ENCODE data around the gene PAIP2.
"Not testable (repeated sequence)": the region's sequence is repeated elsewhere in the genome, so short reads cannot be mapped to it uniquely, and the experiment has no call there.

The PAIP2 gene

GRCh38 chr5:139304391-139305324 is 37.0 kb upstream of the PAIP2 start:
- Mint-ChIP-seq H3K4me3 (no peak overlapping the region), H3K4me1 (ENCODE audit: low read depth) (peaks cover 60% of the 10 kb centered on the region), H3K9me3 (no peaks in the 10 kb centered on the region), H3K27ac (no peak overlapping the region), H3K27me3 (ENCODE audit: low read depth) (no peaks in the 10 kb centered on the region), H3K36me3 (ENCODE audit: low read depth) (peaks cover 23% of the 10 kb centered on the region)
- no peak for DNase-seq (ENCODE audit: low spot score)

- H3K4me1 Mint-ChIP-seq (ENCODE audit: low read depth) = peaks cover 64% of the 10 kb centered on the region
- peaks cover 23% of the 10 kb centered on the region for H3K36me3 Mint-ChIP-seq (ENCODE audit: low read depth)
- no peak for DNase-seq (ENCODE audit: low spot score)
- peak overlapping the region; percentile 14 for H3K27ac Mint-ChIP-seq
- no peaks in the 10 kb centered on the region for H3K9me3 Mint-ChIP-seq
- H3K27me3 Mint-ChIP-seq (ENCODE audit: low read depth) = no peaks in the 10 kb centered on the region
- peak overlapping the region; percentile 6 for H3K4me3 Mint-ChIP-seq
These were observed 35.5 kb upstream of the PAIP2 start for GRCh38 chr5:139306197-139306596.

- Mint-ChIP-seq H3K9me3 (no peaks in the 10 kb centered on the region), H3K27ac (no peak overlapping the region), H3K27me3 (ENCODE audit: low read depth) (no peaks in the 10 kb centered on the region), H3K36me3 (ENCODE audit: low read depth) (peaks cover 21% of the 10 kb centered on the region), H3K4me1 (ENCODE audit: low read depth) (peaks cover 61% of the 10 kb centered on the region), H3K4me3 (peak overlapping the region; percentile 6)
- no peak for DNase-seq (ENCODE audit: low spot score)
These were observed 34.9 kb upstream of the PAIP2 start for GRCh38 chr5:139306628-139307379.

- Mint-ChIP-seq H3K9me3 (no peaks in the 10 kb centered on the region), H3K27ac (peak overlapping the region; percentile 28), H3K36me3 (ENCODE audit: low read depth) (peaks cover 15% of the 10 kb centered on the region), H3K27me3 (ENCODE audit: low read depth) (no peaks in the 10 kb centered on the region), H3K4me3 (peak overlapping the region; percentile 1), H3K4me1 (ENCODE audit: low read depth) (peaks cover 50% of the 10 kb centered on the region)
- no peak for DNase-seq (ENCODE audit: low spot score)
These were observed 32.9 kb upstream of the PAIP2 start for GRCh38 chr5:139308797-139309196.

DNA sequence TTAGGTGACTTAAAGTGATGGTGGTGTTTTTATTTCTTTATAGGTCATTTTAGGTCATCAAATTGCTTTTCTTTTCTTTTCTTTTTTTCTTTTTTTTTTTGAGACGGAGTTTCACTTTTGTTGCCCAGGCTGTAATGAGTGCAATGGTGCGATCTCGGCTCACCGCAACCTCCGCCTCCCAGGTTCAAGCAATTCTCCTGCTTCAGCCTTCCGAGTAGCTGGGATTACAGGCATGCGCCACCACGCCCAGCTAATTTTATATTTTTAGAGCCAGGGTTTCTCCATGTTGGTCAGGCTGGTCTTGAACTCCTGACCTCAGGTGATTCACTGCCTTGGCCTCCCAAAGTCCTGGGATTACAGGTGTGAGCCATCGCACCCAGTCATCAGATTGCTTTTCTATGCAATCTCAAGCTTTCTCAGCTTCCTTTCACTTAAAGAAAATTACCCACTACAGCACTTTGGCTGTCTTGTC is 30.9 kb upstream of the PAIP2 start:
- H3K27ac Mint-ChIP-seq; H3K4me3 Mint-ChIP-seq; H3K27me3 Mint-ChIP-seq (ENCODE audit: low read depth); H3K9me3 Mint-ChIP-seq; DNase-seq (ENCODE audit: low spot score): not testable (repeated sequence)
- Mint-ChIP-seq H3K36me3 (ENCODE audit: low read depth) (peaks cover 28% of the 10 kb centered on the region), H3K4me1 (ENCODE audit: low read depth) (peaks cover 51% of the 10 kb centered on the region)

GRCh38 chr5:139312075-139312474 is 29.6 kb upstream of the PAIP2 start:
- Mint-ChIP-seq H3K9me3 (no peaks in the 10 kb centered on the region), H3K27ac (no peak overlapping the region), H3K4me3 (no peak overlapping the region), H3K36me3 (ENCODE audit: low read depth) (peaks cover 36% of the 10 kb centered on the region), H3K4me1 (ENCODE audit: low read depth) (peaks cover 41% of the 10 kb centered on the region), H3K27me3 (ENCODE audit: low read depth) (no peaks in the 10 kb centered on the region)
- no peak for DNase-seq (ENCODE audit: low spot score)

- H3K36me3 Mint-ChIP-seq (ENCODE audit: low read depth) = peaks cover 36% of the 10 kb centered on the region
- H3K4me1 Mint-ChIP-seq (ENCODE audit: low read depth) = peaks cover 23% of the 10 kb centered on the region
- no peak overlapping the region for H3K4me3 Mint-ChIP-seq
- DNase-seq (ENCODE audit: low spot score) = no peak
- no peaks in the 10 kb centered on the region for H3K9me3 Mint-ChIP-seq
- no peak overlapping the region for H3K27ac Mint-ChIP-seq
- no peaks in the 10 kb centered on the region for H3K27me3 Mint-ChIP-seq (ENCODE audit: low read depth)
These were observed 27.4 kb upstream of the PAIP2 start for GRCh38 chr5:139314276-139314675.

DNA sequence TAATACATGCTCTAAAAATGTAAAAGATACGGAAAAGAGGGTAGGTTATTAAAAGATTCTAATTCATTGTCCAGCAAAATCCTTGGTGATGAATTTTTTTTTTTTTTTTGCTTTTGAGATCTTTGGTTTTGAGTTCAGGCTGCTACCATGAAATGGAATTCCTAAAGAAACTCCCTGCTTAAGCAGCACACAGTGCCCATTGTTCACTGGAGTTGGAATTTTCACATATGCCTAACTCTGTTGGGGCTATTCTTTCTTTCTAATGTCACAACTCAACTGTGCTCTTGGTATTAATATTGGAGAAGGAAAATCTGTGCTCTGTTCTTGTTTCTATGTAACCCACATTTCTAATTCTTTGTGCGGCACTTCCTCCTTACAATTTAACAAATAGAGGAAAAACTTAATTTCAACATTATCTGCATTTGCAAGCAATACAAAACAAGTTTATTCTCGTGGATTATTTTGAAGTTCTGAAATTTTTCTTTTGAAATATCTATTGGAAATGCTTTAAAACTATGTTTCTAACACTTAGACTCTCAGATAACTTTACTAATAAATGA is 26.5 kb upstream of the PAIP2 start:
- peaks cover 19% of the 10 kb centered on the region for H3K4me1 Mint-ChIP-seq (ENCODE audit: low read depth)
- H3K9me3 Mint-ChIP-seq = no peaks in the 10 kb centered on the region
- H3K27me3 Mint-ChIP-seq (ENCODE audit: low read depth) = no peaks in the 10 kb centered on the region
- H3K36me3 Mint-ChIP-seq (ENCODE audit: low read depth) = peaks cover 38% of the 10 kb centered on the region
- no peak overlapping the region for H3K4me3 Mint-ChIP-seq
- H3K27ac Mint-ChIP-seq = peak overlapping the region; percentile 31
- DNase-seq (ENCODE audit: low spot score) = no peak

DNA sequence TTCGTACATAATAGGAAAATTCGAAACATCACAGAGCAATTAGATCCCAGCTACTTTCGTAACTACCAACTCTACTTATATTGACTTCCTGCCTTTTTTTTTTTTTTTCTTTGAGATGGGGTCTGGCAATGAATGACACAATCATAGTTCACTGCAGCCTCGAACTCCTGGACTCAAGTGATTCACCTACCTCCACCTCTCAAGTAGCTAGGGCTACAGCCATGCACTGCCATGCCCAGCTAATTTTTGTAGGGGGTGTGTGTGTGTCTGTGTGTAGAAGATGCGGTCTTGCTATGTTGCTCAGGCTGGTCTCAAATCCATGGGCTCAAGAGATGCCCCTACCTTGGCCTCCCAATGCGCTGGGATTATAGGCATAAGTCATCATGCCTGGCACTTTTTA is 5.8 kb upstream of the PAIP2 start:
- no peaks in the 10 kb centered on the region for H3K9me3 Mint-ChIP-seq
- no peak overlapping the region for H3K27ac Mint-ChIP-seq
- DNase-seq (ENCODE audit: low spot score) = no peak
- peaks cover 19% of the 10 kb centered on the region for H3K36me3 Mint-ChIP-seq (ENCODE audit: low read depth)
- peaks cover 2% of the 10 kb centered on the region for H3K4me1 Mint-ChIP-seq (ENCODE audit: low read depth)
- no peak overlapping the region for H3K4me3 Mint-ChIP-seq
- H3K27me3 Mint-ChIP-seq (ENCODE audit: low read depth) = no peaks in the 10 kb centered on the region

- peaks cover 28% of the 10 kb centered on the region for H3K4me1 Mint-ChIP-seq (ENCODE audit: low read depth)
- H3K9me3 Mint-ChIP-seq = no peaks in the 10 kb centered on the region
- H3K27ac Mint-ChIP-seq = no peak overlapping the region
- H3K4me3 Mint-ChIP-seq = no peak overlapping the region
- H3K36me3 Mint-ChIP-seq (ENCODE audit: low read depth) = peaks cover 17% of the 10 kb centered on the region
- DNase-seq (ENCODE audit: low spot score) = no peak
- H3K27me3 Mint-ChIP-seq (ENCODE audit: low read depth) = no peaks in the 10 kb centered on the region
These were observed 1.6 kb upstream of the PAIP2 start for GRCh38 chr5:139340051-139340450.

DNA sequence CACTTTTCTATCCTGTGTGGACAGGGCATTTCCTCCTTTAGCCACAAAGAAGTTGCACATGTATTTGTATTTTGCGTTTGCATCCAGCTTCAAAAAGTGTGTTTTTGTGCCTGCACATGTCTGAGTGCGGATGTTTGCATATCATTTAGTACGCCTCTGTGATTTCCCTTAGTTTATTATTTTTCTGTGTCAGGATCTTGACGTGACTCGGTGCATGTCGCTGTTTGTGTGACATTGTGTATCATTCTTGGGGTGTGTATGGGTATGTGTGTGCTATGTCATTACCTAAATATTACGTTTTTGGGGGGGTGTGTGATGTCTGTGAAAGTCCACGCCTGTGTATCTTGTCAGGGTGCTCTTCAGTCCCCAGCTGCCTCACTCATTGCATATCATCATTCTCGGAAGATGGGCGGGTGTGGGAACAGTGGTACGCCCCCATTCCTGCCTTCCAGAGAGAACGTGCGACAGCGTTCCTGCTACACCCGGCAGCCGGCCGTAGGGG is 416 bp upstream of the PAIP2 start:
- peaks cover 21% of the 10 kb centered on the region for H3K36me3 Mint-ChIP-seq (ENCODE audit: low read depth)
- H3K4me1 Mint-ChIP-seq (ENCODE audit: low read depth) = peaks cover 33% of the 10 kb centered on the region
- H3K27ac Mint-ChIP-seq = peak overlapping the region; percentile 99

DNA sequence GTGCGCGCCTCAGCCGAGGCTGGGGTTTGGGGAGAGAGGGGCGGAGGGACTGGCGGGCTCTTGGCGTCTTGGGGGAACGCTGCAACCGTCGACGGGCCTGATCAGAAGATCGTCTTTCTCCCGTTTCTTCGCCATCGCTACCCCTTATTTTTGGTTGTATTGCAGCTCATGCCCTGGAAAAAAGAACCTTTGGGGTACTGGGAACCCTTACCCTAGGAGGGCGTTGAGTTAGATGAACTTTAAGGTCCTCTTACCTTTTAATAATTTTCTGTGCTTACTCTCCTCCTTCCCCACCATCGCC is 719 bp downstream of the PAIP2 start:
- peaks cover 26% of the 10 kb centered on the region for H3K36me3 Mint-ChIP-seq (ENCODE audit: low read depth)
- H3K27ac Mint-ChIP-seq = peak overlapping the region; percentile 99
- no peaks in the 10 kb centered on the region for H3K27me3 Mint-ChIP-seq (ENCODE audit: low read depth)
- peaks cover 33% of the 10 kb centered on the region for H3K4me1 Mint-ChIP-seq (ENCODE audit: low read depth)
- no peak for DNase-seq (ENCODE audit: low spot score)
- no peaks in the 10 kb centered on the region for H3K9me3 Mint-ChIP-seq
- H3K4me3 Mint-ChIP-seq = peak overlapping the region; percentile 96

More for the DNA sequence above, 416 bp upstream of the PAIP2 start:
- Mint-ChIP-seq H3K4me3 (peak overlapping the region; percentile 96), H3K27me3 (ENCODE audit: low read depth) (no peaks in the 10 kb centered on the region), H3K9me3 (no peaks in the 10 kb centered on the region)
- DNase-seq (ENCODE audit: low spot score) = no peak

DNA sequence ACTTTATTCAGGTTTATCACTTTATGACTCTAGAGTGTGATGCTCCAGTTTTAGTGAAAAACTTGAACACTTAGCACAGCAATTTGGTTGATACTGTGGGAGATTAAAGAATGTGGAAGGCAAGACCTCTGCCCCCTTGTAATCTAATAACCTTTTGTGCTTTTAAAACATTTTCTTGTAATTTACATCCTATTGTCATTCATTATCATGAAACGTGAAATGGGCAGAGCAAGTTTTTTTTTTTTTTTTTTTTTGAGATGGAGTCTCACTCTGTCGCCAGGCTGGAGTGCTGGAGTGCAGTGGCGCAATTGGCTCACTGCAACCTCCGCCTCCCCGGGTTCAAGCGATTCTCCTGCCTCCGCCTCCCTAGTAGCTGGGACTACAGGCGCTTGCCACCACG is 1.8 kb downstream of the PAIP2 start:
- peaks cover 33% of the 10 kb centered on the region for H3K4me1 Mint-ChIP-seq (ENCODE audit: low read depth)
- peak overlapping the region; percentile 99 for H3K27ac Mint-ChIP-seq
- DNase-seq (ENCODE audit: low spot score) = no peak
- H3K4me3 Mint-ChIP-seq = peak overlapping the region; percentile 96
- H3K9me3 Mint-ChIP-seq = no peaks in the 10 kb centered on the region
- H3K27me3 Mint-ChIP-seq (ENCODE audit: low read depth) = no peaks in the 10 kb centered on the region
- peaks cover 27% of the 10 kb centered on the region for H3K36me3 Mint-ChIP-seq (ENCODE audit: low read depth)

- peaks cover 37% of the 10 kb centered on the region for H3K4me1 Mint-ChIP-seq (ENCODE audit: low read depth)
- H3K36me3 Mint-ChIP-seq (ENCODE audit: low read depth) = peaks cover 30% of the 10 kb centered on the region
- H3K9me3 Mint-ChIP-seq = no peaks in the 10 kb centered on the region
- H3K27ac Mint-ChIP-seq = no peak overlapping the region
- H3K4me3 Mint-ChIP-seq = peak overlapping the region; percentile 45
- no peak for DNase-seq (ENCODE audit: low spot score)
- H3K27me3 Mint-ChIP-seq (ENCODE audit: low read depth) = no peaks in the 10 kb centered on the region
These were observed 2.5 kb downstream of the PAIP2 start for GRCh38 chr5:139344177-139344576.

Data from T-helper 2 cell treated with Interferon-gamma antibody and Interleukin-4, amounts not matched to agents 5 μg/mL and 100 μg/mL, for 36 hours (primary cell).